ENCODE results near the gene LAMA3.

LAMA3 gene

GRCh38 chr18:23879544-23879943 lies 190.3 kb downstream of the LAMA3 start:
- no peak for DNase-seq (ENCODE audit: low read depth)

GRCh38 chr18:23879966-23880565 lies 190.8 kb downstream of the LAMA3 start:
- DNase-seq (ENCODE audit: low read depth), result no peak

GRCh38 chr18:23880931-23881617 lies 191.8 kb downstream of the LAMA3 start:
- no peak for DNase-seq (ENCODE audit: low read depth)

GRCh38 chr18:23881778-23882177 lies 192.5 kb downstream of the LAMA3 start:
- no peak for DNase-seq (ENCODE audit: low read depth)

- DNase-seq (ENCODE audit: low read depth), result no peak
Observed at GRCh38 chr18:23882616-23883276, 193.5 kb downstream of the LAMA3 start.

GRCh38 chr18:23883277-23883790 lies 194.1 kb downstream of the LAMA3 start:
- no peak for DNase-seq (ENCODE audit: low read depth)

GRCh38 chr18:23884681-23885375 lies 195.6 kb downstream of the LAMA3 start:
- no peak for DNase-seq (ENCODE audit: low read depth)

GRCh38 chr18:23885750-23886149 lies 196.5 kb downstream of the LAMA3 start:
- DNase-seq (ENCODE audit: low read depth), result no peak

GRCh38 chr18:23887035-23887434 lies 197.8 kb downstream of the LAMA3 start:
- no peak for DNase-seq (ENCODE audit: low read depth)

- no peak for DNase-seq (ENCODE audit: low read depth)
Observed at GRCh38 chr18:23887493-23887892, 198.2 kb downstream of the LAMA3 start.

- no peak for DNase-seq (ENCODE audit: low read depth)
Observed at GRCh38 chr18:23888881-23889280, 199.6 kb downstream of the LAMA3 start.

GRCh38 chr18:23889907-23890306 lies 200.7 kb downstream of the LAMA3 start:
- no peak for DNase-seq (ENCODE audit: low read depth)

- peak; percentile 44 for DNase-seq (ENCODE audit: low read depth)
Observed at GRCh38 chr18:23890589-23890988, 201.3 kb downstream of the LAMA3 start.

GRCh38 chr18:23893653-23894052 lies 204.4 kb downstream of the LAMA3 start:
- no peak for DNase-seq (ENCODE audit: low read depth)

GRCh38 chr18:23894661-23895175 lies 205.5 kb downstream of the LAMA3 start:
- no peak for DNase-seq (ENCODE audit: low read depth)

- DNase-seq (ENCODE audit: low read depth), result no peak
Observed at GRCh38 chr18:23897291-23897690, 208.0 kb downstream of the LAMA3 start.

GRCh38 chr18:23897733-23898132 lies 208.5 kb downstream of the LAMA3 start:
- DNase-seq (ENCODE audit: low read depth), result no peak

- no peak for DNase-seq (ENCODE audit: low read depth)
Observed at GRCh38 chr18:23900994-23901393, 211.7 kb downstream of the LAMA3 start.

GRCh38 chr18:23902396-23902795 lies 213.1 kb downstream of the LAMA3 start:
- no peak for DNase-seq (ENCODE audit: low read depth)

GRCh38 chr18:23903971-23904370 lies 214.7 kb downstream of the LAMA3 start:
- no peak for DNase-seq (ENCODE audit: low read depth)

GRCh38 chr18:23906658-23907057 lies 217.4 kb downstream of the LAMA3 start:
- no peak for DNase-seq (ENCODE audit: low read depth)

- no peak for DNase-seq (ENCODE audit: low read depth)
Observed at GRCh38 chr18:23908827-23909226, 219.6 kb downstream of the LAMA3 start.
